22Rv1 (cell line): ENCODE data around the gene TDP2.

ENCODE experiments used
- CTCF ChIP-seq: fragments of 450-650 bp; IDR thresholded peaks from 2 replicates; pipeline ENCODE4 v1.5.1; 2017; ENCODE audit warnings: mild to moderate bottlenecking
- ZFX ChIP-seq: fragments of 450-650 bp; IDR thresholded peaks from 2 replicates; pipeline ENCODE4 v1.6.1; 2017; ENCODE audit warnings: antibody characterized with exemption, borderline replicate concordance

DNA sequence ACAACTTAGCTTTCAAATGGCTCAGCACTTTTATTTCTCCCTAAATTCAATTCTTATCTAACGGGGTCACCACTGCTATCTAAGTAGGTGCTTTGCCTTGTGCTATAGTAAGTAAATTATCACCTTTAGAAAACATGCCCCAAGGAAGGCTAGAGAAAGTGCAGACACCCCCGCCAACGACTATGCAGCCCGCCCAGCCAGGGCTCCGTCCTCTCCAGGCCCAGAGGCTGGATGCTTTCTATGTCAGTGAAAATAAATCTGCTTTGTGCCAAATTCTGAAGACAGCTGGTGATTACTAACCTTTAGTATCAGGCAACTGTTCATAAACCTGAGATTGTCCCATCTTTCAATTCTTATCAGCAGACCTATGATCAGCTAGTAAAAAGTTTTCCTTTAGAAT lies 35.0 kb downstream of the TDP2 start:
- TF ChIP-seq CTCF (no peak), ZFX (no peak)
